Measurements from ENCODE around the gene ESRP2. TPM values are rescaled to one million over a fixed set of nuclear protein-coding genes. Genes with fewer than 3 reads are reported as not detected.

The ESRP2 gene
- total RNA-seq, 1 donor from 2014 or later = 0.42 TPM

- peaks cover 3% of the 10 kb centered on the region for H3K36me3 Mint-ChIP-seq (ENCODE audit: low read depth)
- H3K27ac Mint-ChIP-seq (ENCODE audit: unreplicated experiment) = no peak overlapping the region
Observed at GRCh38 chr16:68274441-68274840, 38.5 kb upstream of the ESRP2 start.

GRCh38 chr16:68273896-68274295 lies 38.0 kb upstream of the ESRP2 start:
- Mint-ChIP-seq H3K9me3 (ENCODE audit: low read depth) (no peaks in the 10 kb centered on the region), H3K27ac (ENCODE audit: unreplicated experiment) (no peak overlapping the region), H3K27me3 (ENCODE audit: low read depth) (no peaks in the 10 kb centered on the region), H3K4me1 (ENCODE audit: low read depth) (peaks cover 27% of the 10 kb centered on the region), H3K36me3 (ENCODE audit: low read depth) (peaks cover 3% of the 10 kb centered on the region), H3K4me3 (ENCODE audit: unreplicated experiment) (no peak overlapping the region)
- no peak for DNase-seq (ENCODE audit: low spot score)
- no peak for TF ChIP-seq CTCF (IDR thresholded peaks at IDR 0.05)

More at GRCh38 chr16:68274441-68274840, 38.5 kb upstream of the ESRP2 start:
- DNase-seq (ENCODE audit: low spot score) = no peak
- Mint-ChIP-seq H3K27me3 (ENCODE audit: low read depth) (no peaks in the 10 kb centered on the region), H3K4me1 (ENCODE audit: low read depth) (peaks cover 22% of the 10 kb centered on the region), H3K9me3 (ENCODE audit: low read depth) (no peaks in the 10 kb centered on the region), H3K4me3 (ENCODE audit: unreplicated experiment) (no peak overlapping the region)
- TF ChIP-seq CTCF (IDR thresholded peaks at IDR 0.05) = no peak

- TF ChIP-seq CTCF (IDR thresholded peaks at IDR 0.05) = no peak
- DNase-seq (ENCODE audit: low spot score) = no peak
- Mint-ChIP-seq H3K4me1 (ENCODE audit: low read depth) (peaks cover 28% of the 10 kb centered on the region), H3K27me3 (ENCODE audit: low read depth) (no peaks in the 10 kb centered on the region), H3K9me3 (ENCODE audit: low read depth) (no peaks in the 10 kb centered on the region), H3K27ac (ENCODE audit: unreplicated experiment) (no peak overlapping the region), H3K36me3 (ENCODE audit: low read depth) (peaks cover 3% of the 10 kb centered on the region), H3K4me3 (ENCODE audit: unreplicated experiment) (no peak overlapping the region)
Observed at GRCh38 chr16:68273459-68273858, 37.5 kb upstream of the ESRP2 start.

- H3K36me3 Mint-ChIP-seq (ENCODE audit: low read depth) = peaks cover 3% of the 10 kb centered on the region
- H3K27ac Mint-ChIP-seq (ENCODE audit: unreplicated experiment) = no peak overlapping the region
- H3K27me3 Mint-ChIP-seq (ENCODE audit: low read depth) = no peaks in the 10 kb centered on the region
- no peak for DNase-seq (ENCODE audit: low spot score)
- H3K4me1 Mint-ChIP-seq (ENCODE audit: low read depth) = peaks cover 34% of the 10 kb centered on the region
- no peak overlapping the region for H3K4me3 Mint-ChIP-seq (ENCODE audit: unreplicated experiment)
- H3K9me3 Mint-ChIP-seq (ENCODE audit: low read depth) = no peaks in the 10 kb centered on the region
- no peak for TF ChIP-seq CTCF (IDR thresholded peaks at IDR 0.05)
Observed at GRCh38 chr16:68272507-68273209, 36.7 kb upstream of the ESRP2 start.

- no peak for DNase-seq (ENCODE audit: low spot score)
- H3K9me3 Mint-ChIP-seq (ENCODE audit: low read depth) = no peaks in the 10 kb centered on the region
- H3K27ac Mint-ChIP-seq (ENCODE audit: unreplicated experiment) = no peak overlapping the region
- no peak for TF ChIP-seq CTCF (IDR thresholded peaks at IDR 0.05)
- H3K4me3 Mint-ChIP-seq (ENCODE audit: unreplicated experiment) = no peak overlapping the region
- no peaks in the 10 kb centered on the region for H3K27me3 Mint-ChIP-seq (ENCODE audit: low read depth)
- peaks cover 3% of the 10 kb centered on the region for H3K36me3 Mint-ChIP-seq (ENCODE audit: low read depth)
- peaks cover 42% of the 10 kb centered on the region for H3K4me1 Mint-ChIP-seq (ENCODE audit: low read depth)
Observed at GRCh38 chr16:68270353-68270752, 34.4 kb upstream of the ESRP2 start.

Measured in chondrocyte (in vitro differentiated cells).